NCI-H1048 (cell line): Measurements from ENCODE around the gene GPR149.
A peak's percentile ranks its signal among the peaks of the same experiment; 100 is the strongest.

Source experiments
- DNase-seq: peaks from one replicate; lab custom pipeline; 2025; lab: John Stamatoyannopoulos, UW

GPR149 gene

GRCh38 chr3:154338570-154338969 is 91.4 kb downstream of the GPR149 start:
- DNase-seq: no peak

- DNase-seq: no peak
These were observed 92.0 kb downstream of the GPR149 start for GRCh38 chr3:154338008-154338407.

GRCh38 chr3:154334973-154335420 is 95.0 kb downstream of the GPR149 start:
- no peak for DNase-seq

- no peak for DNase-seq
These were observed 102.1 kb downstream of the GPR149 start for GRCh38 chr3:154327871-154328270.

- peak; percentile 74 for DNase-seq
These were observed 105.1 kb downstream of the GPR149 start for GRCh38 chr3:154324919-154325318.

- peak; percentile 86 for DNase-seq
These were observed 105.9 kb downstream of the GPR149 start, which contains the start of gene DHX36 for GRCh38 chr3:154323891-154324738. TSS of gene DHX36 (minus strand) at chr3:154324487. CDS start at chr3:154324416, 71 bp downstream.

DNA sequence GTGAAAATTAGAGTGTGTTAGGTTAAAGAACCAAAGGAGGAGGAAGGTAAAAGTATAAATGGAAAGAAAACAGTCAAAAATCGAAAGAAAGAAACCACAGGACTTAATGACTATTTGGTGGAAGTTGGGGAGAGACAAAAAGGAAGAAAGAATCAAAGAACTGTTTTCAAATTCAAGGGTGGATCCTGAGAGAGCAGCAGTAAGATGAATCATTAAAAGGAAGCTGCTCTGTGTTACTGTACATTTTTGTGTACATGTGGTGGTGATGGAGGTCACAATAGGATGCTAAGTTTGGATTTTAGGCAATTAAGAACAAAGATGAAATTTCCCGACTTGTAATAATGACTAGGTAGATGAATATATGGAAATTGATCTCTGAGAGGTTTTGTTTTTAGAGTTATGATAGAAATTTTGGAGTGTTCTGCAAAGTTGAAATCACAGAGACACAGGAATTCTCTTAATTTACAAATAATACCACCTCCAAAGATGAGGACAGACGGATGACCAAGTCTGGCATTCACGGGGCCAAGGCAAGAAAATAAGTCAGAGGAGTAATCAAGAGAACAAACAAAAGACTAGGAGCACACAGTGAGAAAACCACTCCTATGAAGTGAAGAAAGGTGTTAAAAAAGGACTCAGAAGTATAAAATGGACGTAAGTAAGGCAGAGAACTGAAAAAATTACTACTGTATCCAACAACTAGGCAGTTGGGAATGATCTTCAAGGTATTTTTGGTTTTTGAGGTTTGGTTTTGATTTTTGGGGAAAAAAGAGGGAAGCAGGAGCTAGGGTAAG is 112.8 kb downstream of the GPR149 start:
- no peak for DNase-seq

DNA sequence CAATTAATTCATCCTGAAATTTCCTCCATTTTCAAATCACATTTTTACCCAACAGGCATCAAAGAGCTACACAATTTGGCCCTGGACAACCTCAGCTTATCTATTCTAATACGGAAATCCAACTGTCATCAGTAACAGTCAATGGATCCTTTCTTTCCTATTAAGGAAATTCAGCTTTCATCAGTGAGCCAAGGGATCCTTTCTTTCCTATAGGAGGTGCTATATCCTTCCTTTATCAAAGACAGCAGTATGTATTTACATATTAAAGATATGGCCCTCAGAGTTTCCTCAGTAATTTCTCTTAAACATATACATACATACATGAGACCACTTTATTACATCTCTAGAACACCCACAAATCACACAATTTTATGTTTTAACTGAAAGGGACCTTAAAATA is 115.8 kb downstream of the GPR149 start:
- no peak for DNase-seq

GRCh38 chr3:154310840-154311239 is 119.2 kb downstream of the GPR149 start:
- DNase-seq: no peak

GRCh38 chr3:154307363-154307762 is 122.6 kb downstream of the GPR149 start:
- no peak for DNase-seq

DNA sequence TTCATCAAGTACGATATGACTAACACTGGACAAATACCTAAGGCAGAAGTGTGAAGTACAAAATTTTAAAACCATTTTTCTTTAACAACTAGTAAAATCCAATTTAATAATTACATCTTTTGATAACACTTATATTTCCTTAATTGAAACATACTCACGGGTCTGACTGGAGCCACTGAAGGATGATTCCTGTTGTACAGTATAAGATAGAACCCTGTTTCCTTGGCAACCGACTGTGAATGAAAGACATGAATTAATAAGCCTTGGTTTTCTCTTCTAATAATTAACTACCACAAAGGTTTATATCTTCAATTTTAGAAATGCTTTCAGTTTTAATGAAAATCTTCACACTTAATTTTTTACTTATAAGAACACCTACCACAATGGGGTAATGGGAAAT is 125.1 kb downstream of the GPR149 start:
- DNase-seq: no peak

- DNase-seq: no peak
These were observed 125.7 kb downstream of the GPR149 start for GRCh38 chr3:154304116-154304786.

GRCh38 chr3:154301561-154301960 is 128.4 kb downstream of the GPR149 start:
- no peak for DNase-seq

DNA sequence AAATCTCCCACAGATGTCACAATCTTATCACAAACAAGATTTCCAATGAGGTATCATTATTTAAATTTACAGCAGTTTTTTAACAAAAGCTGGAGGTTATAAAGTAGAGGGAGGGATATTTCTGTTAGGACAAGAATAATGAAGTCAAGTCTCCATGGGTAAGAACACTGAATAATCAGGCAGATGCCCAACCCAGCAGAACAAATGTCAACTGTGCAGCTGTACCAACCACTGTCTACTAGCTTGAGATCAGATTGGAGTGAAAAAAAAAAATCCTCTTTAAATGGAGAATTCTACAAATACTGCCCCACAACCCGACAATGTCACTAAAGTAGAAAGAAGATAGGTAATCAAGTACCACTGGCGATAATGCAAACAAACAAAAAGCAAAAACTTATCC is 136.0 kb downstream of the GPR149 start:
- no peak for DNase-seq

DNA sequence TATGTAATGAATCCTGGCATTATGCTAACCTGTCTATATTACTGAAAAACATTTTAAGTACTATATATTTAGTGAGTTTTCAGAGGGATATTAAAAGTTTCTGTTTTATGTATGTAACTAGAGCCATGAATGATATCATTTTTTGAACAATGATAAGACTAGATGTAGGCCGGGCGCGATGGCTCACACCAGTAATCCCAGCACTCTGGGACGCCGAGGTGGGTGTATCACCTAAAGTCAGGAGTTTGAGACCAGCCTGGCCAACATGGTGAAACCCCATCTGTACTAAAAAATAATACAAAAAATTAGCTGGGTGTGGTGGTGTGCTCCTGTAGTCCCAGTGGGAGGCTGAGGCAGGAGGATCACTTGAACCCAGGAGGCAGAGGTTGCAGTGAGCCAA is 139.8 kb downstream of the GPR149 start:
- no peak for DNase-seq
